ENCODE data around the gene TGM1.

Gene TGM1

GRCh38 chr14:24261256-24261968 lies 1.6 kb downstream of the TGM1 start:
- TF ChIP-seq CTCF (IDR thresholded peaks at IDR 0.05; ENCODE audit: low read depth, low read length), result no peak
- DNase-seq (ENCODE audit: extremely low read depth, low read depth), result no peak

GRCh38 chr14:24260780-24261157 lies 2.2 kb downstream of the TGM1 start:
- TF ChIP-seq CTCF (IDR thresholded peaks at IDR 0.05; ENCODE audit: low read depth, low read length), result no peak
- no peak for DNase-seq (ENCODE audit: extremely low read depth, low read depth)

GRCh38 chr14:24260026-24260779 lies 2.8 kb downstream of the TGM1 start:
- DNase-seq (ENCODE audit: extremely low read depth, low read depth), result no peak
- no peak for TF ChIP-seq CTCF (IDR thresholded peaks at IDR 0.05; ENCODE audit: low read depth, low read length)

- peak; percentile 7 for DNase-seq (ENCODE audit: extremely low read depth, low read depth)
Observed at GRCh38 chr14:24259282-24260025, 3.5 kb downstream of the TGM1 start.

GRCh38 chr14:24258548-24259265 lies 4.3 kb downstream of the TGM1 start:
- no peak for DNase-seq (ENCODE audit: extremely low read depth, low read depth)
- TF ChIP-seq CTCF (IDR thresholded peaks at IDR 0.05; ENCODE audit: low read depth, low read length), result no peak

More at GRCh38 chr14:24259282-24260025, 3.5 kb downstream of the TGM1 start:
- no peak for TF ChIP-seq CTCF (IDR thresholded peaks at IDR 0.05; ENCODE audit: low read depth, low read length)

- DNase-seq (ENCODE audit: extremely low read depth, low read depth), result no peak
- no peak for TF ChIP-seq CTCF (IDR thresholded peaks at IDR 0.05; ENCODE audit: low read depth, low read length)
Observed at GRCh38 chr14:24258119-24258518, 4.9 kb downstream of the TGM1 start.
